Caki2 (cell line): ENCODE results near the gene HTR3A. TPM values are rescaled to one million over a fixed set of nuclear protein-coding genes. Genes with fewer than 3 reads are reported as not detected.

Experiments used
- DNase-seq: peaks from one replicate; pipeline ENCODE4 v3.0.0-alpha.2; 2015; ENCODE audit warnings: low read depth
- in situ Hi-C: cut with HindIII; loops from 2 replicates; pipeline ENCODE4 v1.10.0; 2016; ENCODE audit warnings: low sequenced_read_pairs, low pct_unique_long_range_greater_than_20kb, mixed read lengths
- total RNA-seq: library from RNA; depleted of rRNA; stranded (reverse); fragments of >200 nt; shearing (Covaris generic); gene quantifications from 2 replicates; pipeline ENCODE4 v1.2.3, GENCODE V29; 2014; ENCODE audit warnings: low replicate concordance

The HTR3A gene
- total RNA-seq, 1 experiment from 2014 or later: not detected

DNA sequence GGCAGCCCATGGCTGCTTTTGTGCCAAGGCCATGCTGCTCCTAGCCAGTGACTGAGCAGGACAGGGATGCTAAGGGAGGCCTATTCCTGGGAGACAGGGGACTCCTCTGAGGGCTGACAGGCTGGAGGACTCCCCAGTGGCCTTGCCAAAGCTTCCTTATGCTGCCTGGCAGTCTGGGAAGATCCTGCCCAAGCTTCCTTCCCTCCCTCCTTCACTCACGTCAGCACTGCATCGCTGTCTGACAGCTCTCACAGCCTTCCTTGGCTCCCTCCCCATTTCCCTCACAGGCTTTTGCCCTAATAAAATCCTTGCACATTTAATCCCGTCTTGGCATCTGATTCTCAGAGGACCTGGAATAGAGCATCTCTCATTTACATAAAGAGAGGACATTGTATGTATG, 26.5 kb downstream of the HTR3A start:
- in situ Hi-C loops: no loop called here
- DNase-seq: no peak

DNA sequence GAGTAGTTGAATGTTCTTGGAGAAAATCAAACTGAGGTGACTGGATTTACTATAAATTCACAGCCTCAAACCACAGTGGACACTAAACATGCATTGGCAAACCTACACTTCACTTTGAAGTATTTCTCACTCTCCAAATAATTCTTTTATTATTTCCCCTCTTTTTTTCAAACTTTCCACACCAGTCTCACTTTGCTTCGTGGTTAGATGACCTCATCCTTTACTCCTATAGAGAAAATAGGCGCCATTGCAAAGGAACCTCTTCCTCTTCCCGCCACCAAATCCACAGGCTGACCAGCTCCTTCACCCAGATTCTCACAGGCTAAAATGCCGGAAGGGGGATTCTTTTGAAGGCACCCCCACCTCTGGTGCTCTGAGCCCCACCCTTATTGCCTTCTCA, 33.4 kb downstream of the HTR3A start:
- DNase-seq: no peak
- in situ Hi-C loops: no loop called here

DNA sequence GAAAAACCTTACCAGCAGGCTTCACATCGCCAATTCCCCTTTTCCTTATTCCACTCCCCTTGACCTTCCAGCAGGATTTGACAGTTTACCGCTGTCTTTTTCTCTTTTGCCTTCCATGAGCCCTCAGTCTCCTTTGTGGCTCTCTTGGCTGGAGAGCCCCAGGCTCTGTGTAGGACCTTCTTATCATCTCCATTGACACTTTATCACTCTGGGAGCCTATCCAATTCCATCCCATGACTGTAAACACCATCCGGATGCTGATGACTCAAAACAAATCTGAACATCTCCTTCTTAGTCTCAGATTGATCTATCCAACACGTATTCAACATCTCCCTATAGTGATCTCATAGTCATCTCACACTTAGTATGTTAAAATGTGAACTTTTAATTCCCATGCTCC, 36.0 kb downstream of the HTR3A start:
- in situ Hi-C loops: no loop called here
- DNase-seq: no peak

DNA sequence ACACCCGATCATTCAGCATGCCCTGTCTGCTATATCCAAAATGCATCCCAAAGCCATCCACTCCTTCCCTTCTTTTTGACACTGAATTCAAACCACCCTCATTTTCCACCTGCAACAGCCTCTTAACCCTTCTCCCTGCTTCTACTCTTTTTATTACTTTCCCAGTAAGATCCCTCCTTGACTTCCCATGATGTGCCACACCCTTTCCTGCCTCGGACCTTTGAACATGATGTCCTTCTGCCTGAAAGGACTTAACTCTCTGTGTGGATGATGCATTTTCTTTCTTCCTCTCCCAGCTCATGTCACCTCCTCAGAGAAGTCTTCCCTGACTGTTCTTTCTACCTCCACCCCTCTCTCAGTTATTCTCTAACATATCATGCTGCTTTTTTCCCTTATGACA, 36.5 kb downstream of the HTR3A start:
- in situ Hi-C loops: no loop called here
- no peak for DNase-seq

DNA sequence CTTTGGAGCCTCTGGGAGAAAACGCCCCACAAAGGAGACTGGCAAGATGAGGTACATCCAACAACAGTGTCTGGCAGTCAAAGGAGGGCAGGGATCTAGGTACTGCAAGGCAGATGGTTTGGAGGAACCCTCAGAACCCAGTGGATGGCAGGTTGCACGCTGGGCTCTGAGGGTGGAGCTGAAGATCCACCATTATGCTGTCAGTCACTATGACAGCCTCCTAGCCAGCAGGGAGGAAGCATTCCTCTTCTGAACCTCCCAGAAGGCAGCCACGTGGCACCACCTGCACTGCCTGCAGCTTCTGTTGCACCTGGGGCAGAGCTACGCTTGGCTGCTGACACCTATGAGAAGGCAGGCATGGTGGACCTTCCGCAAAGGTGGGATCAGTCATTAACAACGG, 40.2 kb downstream of the HTR3A start:
- in situ Hi-C loops: no loop called here
- DNase-seq: no peak

DNA sequence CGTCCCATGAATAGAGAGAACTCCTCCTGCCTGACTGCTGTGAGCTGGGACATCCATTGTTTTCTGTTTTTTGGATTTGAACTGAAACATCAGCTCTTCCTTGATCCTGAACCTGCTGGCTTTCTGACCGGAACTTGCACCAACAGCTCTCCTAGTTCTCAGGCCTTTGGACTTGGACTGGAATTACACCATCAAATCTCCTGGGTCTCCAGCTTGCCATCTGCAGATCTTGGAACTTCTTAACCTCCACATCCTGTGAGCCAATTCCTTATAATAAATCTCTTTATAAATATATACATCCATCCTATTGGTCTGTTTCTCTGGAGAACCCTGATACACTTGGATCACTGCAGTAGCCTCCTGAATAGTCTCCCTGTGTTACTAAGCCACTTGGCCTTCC, 42.1 kb downstream of the HTR3A start:
- DNase-seq: no peak
- in situ Hi-C loops: no loop called here

DNA sequence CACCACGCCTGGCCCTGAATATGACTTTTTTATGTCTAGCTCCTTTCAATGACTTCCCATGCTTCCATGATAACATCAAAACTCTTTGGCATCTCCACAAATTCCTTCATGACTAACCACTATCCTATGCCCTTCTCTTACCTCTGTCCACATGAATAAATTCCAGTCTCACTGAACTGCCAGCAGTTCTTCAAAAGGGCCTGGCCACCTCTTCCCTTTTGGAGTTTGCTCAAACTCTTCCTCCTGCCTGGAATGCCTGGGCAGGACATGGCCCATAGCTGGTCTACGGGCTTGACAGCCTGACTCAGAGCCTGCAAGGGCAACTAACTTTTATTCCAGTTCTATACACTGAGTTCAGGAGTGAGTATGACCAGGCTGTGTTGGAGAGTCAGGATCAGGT, 42.8 kb downstream of the HTR3A start:
- in situ Hi-C loops: no loop called here
- DNase-seq: no peak

DNA sequence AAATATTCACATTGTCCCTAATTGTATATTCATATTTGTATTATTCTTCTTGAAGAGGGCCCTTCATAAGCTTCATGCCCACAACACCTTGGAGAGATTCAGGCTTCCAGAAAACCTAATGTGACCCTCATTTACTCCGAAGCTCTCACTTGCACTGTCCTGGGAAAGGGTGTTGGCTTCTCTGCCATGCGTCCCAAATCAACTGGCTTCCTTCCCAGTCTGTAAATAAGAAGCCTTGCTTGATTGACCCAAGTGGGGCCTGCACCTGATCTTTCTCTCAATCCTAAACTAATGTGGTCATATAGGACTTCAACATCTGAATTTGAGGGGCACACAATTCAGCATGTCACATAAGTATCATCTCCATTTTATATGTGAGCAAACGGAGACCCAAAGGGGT, 44.1 kb downstream of the HTR3A start:
- no peak for DNase-seq
- in situ Hi-C loops: no loop called here

DNA sequence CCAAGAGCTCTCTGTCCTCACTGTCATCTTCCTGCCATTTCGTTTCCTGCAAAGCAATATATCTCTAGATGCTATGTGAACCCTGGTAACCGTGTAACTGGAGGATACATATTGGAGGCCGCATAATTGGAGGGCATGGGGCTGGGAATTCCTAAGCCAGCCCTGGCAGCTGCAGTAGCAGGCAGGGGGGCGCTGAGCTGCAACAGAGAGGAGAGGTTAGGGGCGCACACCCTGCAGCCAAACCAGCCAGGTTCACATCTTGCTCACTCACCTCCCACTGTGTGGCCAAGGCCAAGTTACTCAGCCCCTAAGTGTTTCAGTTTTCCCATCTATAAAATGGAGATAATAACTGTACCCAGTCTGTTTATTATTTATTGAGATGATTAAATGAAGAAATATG, 44.7 kb downstream of the HTR3A start:
- in situ Hi-C loops: no loop called here
- no peak for DNase-seq

DNA sequence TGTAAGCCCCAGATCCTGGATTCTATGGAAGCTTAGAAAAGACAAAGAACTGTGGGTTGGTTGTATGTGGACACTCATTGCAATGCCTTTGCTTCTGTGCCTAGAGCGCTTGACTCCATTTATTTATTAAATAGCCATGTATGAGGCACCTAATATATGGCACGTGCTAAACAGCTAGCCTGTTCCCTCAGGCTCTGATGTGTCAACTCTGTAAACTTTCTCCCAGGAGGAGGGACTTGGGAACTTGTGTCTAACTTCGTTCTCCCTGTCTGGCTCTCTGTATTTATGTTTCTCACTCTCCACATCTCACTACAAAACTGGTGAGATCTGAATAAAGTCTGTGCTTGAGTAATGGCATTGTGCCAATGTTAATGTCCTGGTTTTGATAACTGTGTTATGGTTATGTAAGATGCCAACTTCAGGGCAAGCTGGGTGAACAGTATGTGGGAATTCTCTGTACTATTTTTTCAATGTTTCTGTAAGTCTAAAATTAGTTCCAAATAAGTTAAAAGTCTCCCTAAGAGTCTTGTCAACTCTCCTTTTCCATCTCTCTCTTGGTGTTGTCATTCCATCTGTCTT, 50.5 kb downstream of the HTR3A start:
- in situ Hi-C loops: no loop called here
- DNase-seq: no peak

DNA sequence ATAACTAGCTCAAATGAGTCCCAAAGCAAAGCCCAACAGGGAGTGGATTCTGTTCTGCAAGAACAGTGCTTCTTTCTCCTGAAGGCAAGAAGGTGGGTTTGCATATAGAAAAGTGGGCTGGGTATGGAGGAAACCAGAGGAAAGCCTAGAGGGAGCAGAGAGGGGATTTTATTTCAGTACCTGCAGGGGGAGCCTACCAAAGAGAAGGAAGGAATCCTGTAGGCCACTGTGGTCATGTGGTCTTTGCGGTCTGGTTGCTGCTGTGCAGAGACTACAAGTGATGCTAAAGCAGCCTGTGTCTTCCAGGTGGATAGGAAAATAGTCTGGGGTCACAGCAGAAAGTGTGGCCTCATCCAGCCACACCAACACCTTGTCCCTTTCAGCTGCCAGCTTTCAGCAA, 51.4 kb downstream of the HTR3A start:
- DNase-seq: no peak
- in situ Hi-C loops: no loop called here

DNA sequence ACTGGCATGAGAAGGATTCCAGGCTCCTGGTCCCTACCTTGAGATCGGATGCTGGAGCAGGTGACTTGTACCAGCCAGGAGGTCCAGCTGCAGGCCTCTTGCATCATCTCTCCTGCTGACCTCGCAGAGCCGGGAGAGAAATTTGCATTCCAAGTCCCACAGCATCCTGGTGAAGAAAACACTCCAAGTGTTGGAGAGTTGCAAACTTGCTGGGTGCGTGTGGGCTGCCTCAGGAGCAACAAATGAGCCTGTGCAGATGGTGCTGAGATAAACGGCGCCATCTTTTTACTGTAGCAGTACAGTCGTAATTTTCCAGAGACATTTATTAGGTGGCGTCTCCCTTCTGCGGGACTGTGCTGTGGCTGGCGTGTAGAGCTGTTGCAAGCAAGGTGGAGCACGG, 52.5 kb downstream of the HTR3A start:
- in situ Hi-C loops: no loop called here
- no peak for DNase-seq

DNA sequence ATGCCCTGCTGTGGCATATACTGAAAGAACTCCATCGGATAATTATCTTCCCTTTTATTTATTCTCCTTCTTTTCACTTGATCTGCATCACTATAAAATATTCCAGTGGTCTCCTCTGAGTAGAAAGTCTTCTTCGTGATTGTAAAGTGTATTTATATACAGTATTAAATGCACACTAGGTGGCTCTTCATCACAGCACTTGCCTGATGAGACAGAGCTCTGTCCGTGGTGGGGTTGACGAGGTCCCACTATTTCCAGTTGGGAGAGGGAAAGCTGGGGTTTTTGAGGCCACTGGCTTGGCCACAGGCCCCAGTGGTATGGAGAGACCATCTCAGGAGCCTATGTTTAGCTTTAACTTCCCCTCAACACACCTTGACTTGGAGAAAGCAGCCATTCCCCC, 53.0 kb downstream of the HTR3A start:
- in situ Hi-C loops: no loop called here
- no peak for DNase-seq

DNA sequence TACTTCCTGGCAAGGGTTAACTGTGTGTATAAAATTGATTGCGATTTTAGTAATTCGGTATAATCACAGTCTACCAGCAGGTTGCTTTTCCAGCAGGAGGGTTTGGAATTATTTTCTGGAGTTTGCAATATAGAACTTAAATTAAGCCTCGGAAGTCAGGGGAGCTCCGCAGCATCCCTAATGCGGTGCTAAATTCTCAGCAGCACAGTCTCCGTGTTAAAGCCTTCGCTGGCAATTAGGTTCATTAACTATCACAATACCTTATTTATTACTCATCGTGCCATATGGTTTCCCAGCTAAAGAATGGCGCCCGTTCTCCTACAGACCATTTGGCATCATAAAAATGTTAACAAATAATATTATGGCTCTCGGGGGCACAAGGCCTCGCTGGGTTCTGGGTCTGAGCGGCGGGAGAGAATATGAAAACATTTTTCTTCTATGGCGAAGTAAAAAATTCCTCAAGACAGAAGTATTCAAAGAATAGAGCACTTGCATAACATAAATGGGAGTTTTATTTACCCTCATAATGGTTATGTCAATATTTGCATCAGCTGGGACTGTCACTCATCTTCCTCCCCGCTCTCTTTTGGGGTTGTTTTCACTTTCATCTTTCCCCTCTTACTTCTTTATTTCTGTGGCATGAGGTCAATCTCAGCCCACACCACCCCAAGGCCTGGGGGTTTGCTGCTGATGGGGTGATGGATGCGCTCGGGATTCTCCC, 56.5 kb downstream of the HTR3A start:
- no peak for DNase-seq
- in situ Hi-C loops: no loop called here

DNA sequence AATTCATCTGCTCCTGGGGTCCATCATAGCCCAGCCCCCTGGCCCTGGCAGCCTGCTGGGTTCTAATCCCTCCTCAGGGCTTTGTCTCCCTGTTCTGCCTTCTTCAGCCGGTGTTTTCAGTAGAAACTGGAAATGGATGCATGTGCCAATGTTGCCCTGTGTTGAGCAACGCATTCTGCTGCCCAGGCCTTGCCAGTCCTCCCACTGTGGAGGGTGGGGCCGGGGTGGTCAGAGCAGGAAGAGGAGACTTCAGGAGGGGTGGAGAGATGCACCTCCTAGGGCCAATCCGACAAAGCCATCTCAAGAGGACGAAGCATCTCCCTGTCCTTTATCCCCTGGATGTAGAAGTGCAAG, 57.0 kb downstream of the HTR3A start:
- DNase-seq: no peak
- in situ Hi-C loops: no loop called here

DNA sequence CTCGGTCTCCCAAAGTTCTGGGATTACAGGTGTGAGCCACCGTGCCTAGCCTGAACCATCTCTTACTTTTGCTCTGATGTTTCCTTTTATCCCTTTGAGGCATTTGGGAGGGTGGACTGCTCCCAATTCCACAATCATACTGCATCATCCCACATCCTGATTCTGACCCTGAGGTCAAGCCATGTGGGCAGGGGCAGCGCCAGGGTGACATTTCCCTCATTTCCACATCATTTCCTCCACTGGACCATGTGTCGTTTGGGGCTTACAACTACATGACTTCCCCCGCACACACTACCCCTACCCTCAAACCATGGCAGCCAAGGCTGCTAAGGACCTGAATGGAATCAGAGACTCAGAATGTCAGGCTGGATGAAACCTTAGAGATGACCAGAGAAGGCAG, 58.2 kb downstream of the HTR3A start:
- in situ Hi-C loops: no loop called here
- no peak for DNase-seq

DNA sequence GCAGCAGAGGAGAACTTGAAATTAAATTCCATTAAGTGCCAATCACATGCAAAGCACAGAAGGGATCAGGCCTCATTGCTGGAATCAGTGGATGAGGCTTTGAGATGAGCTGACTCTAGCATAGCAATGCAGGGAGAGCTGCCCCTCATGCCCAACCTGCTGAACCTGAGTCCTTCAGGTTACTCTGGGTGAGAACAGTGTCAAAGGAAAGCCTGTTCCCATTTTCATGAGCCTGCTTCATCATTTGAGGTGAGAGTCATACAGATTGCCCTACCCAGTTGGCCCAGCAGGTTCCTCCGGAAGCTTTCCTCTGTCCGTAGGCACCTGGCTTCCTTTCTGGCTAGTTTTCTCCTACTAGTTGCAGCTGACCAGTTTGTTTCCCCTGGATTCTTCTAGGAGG, 58.7 kb downstream of the HTR3A start:
- in situ Hi-C loops: no loop called here

DNA sequence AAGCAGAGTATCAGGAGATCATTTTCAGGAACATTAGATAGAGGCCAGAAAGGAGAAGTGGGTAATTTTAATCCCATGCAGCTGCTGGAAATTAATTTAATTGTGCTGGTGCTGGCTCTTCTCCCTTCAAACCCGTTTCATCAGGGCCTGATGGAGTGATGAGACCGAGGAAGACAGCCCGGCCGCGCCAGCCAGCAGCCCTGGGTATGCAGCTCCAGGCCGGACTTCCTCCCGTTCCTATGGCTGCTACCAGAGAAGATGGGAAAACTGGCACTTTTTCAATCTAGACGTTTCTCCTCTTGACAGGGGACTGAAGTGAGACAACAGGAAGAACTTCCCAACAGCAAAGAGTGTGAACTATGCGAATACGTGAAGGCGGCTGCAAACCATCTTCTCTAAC, 60.0 kb downstream of the HTR3A start:
- no peak for DNase-seq
- in situ Hi-C loops: no loop called here

More for the DNA sequence above, 58.7 kb downstream of the HTR3A start:
- no peak for DNase-seq

DNA sequence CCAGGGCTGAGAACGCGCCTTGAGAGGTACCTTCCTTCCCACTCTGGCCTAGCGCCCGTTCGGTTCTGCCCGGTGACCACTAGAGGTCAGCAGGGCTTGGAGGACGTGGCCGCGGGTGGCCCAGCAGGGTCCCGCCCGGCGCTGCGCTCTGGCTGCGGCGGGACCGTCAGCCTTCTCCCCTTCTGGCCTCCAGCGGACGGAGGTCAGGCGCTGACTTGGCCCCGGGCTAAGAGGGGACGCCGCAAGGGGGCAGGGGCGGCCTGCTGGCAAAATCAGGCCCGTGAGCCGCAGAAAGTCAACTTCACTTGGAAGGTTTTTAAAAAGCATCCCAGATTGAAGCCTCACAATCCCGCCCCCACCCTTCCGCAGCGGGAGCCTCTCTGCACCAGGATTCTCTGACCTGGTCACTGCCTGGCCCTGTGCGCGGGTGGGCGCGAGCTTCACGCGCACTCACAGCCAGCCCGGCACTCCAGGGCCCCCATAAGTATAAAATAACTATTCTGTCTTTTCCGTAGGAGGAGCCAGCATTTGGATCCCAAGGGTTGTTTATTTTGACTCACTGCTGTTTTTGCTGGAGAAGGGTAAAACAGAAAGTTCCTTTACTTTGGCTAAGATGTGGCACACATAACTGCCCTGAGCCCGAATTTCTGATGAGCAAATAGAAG, 61.4 kb downstream of the HTR3A start:
- in situ Hi-C loops: no loop called here
- DNase-seq: peak; percentile 39

DNA sequence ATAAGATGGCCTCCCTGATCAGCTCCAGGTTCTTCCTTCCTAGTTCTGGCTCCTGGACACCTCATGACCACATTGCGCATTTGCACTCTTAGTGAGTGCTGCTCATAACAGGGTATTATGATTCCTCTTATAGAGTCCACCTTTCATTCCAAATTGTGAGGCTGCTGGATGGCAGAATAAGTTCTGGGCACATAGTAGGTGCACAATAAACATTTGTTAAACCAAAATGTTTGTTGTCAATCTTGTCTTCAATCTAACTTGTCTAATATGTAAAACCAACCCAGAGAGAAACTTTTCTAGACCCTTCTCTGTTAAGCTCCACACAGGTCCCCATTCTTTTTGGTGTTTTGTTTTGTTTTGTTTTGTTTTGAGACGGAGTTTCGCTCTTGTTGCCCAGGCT, 62.0 kb downstream of the HTR3A start:
- in situ Hi-C loops: no loop called here
- DNase-seq: no peak
